ENCODE results near the gene PCGF5.
"Not testable (repeated sequence)": the region's sequence is repeated elsewhere in the genome, so short reads cannot be mapped to it uniquely, and the experiment has no call there.

The PCGF5 gene

GRCh38 chr10:91313796-91314485 is 93.5 kb downstream of the PCGF5 start:
- peak; percentile 65 for DNase-seq (ENCODE audit: low read depth)
- TF ChIP-seq CTCF (IDR thresholded peaks at IDR 0.05; ENCODE audit: low read depth, low read length, missing control alignments), result no peak
- H3K4me3 ChIP-seq (ENCODE audit: low read depth, low read length), result no peak overlapping the region
- in situ Hi-C loops (cut with HindIII; ENCODE audit: low sequenced_read_pairs), result no loop called here

- in situ Hi-C loops (cut with HindIII; ENCODE audit: low sequenced_read_pairs), result no loop called here
- no peak for DNase-seq (ENCODE audit: low read depth)
- H3K4me3 ChIP-seq (ENCODE audit: low read depth, low read length), result no peak overlapping the region
- TF ChIP-seq CTCF (IDR thresholded peaks at IDR 0.05; ENCODE audit: low read depth, low read length, missing control alignments), result no peak
Observed at GRCh38 chr10:91316486-91316885, 96.0 kb downstream of the PCGF5 start.

DNA sequence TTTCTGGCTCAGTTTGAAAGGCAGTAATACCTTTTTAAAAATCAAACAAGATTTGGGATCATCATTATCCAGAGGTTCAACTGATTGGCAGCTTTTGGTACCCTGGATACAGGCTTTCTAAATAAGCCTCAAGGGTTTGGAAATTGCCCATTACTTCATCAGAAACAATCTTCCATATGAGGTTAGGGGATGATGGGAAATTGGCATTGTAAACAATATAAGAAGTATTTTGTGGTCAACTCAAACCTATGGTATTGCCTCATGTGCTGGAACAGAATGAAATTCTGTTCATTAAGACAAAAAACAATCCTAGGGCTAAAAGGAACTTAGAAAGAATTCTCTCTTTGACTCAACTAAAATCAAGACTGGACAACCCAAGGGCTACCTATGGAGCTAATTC is 97.1 kb downstream of the PCGF5 start:
- in situ Hi-C loops (cut with HindIII; ENCODE audit: low sequenced_read_pairs), result no loop called here
- DNase-seq (ENCODE audit: low read depth), result no peak
- H3K4me3 ChIP-seq (ENCODE audit: low read depth, low read length), result no peak overlapping the region
- no peak for TF ChIP-seq CTCF (IDR thresholded peaks at IDR 0.05; ENCODE audit: low read depth, low read length, missing control alignments)

DNA sequence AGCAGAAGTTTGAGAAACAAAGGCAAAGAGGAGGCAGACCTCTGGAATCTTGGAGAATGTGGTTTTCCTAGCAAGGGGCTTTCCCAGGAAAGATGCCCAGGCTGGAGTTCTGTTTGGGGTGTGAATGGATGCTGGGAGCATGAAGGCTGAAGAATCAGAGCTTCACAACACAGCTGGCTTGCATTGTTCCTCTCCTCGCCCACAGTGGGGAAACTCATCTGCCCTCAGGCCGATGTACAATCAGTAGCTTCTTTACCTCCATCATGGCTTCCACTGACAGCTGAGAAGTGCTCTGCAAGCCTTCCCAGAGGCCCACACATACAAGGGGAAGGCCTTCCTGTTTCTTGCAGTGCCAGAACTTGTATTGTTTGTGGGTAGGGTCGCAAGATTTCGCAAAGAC is 98.9 kb downstream of the PCGF5 start:
- in situ Hi-C loops (cut with HindIII; ENCODE audit: low sequenced_read_pairs), result no loop called here
- no peak for DNase-seq (ENCODE audit: low read depth)
- no peak for TF ChIP-seq CTCF (IDR thresholded peaks at IDR 0.05; ENCODE audit: low read depth, low read length, missing control alignments)
- no peak overlapping the region for H3K4me3 ChIP-seq (ENCODE audit: low read depth, low read length)

DNA sequence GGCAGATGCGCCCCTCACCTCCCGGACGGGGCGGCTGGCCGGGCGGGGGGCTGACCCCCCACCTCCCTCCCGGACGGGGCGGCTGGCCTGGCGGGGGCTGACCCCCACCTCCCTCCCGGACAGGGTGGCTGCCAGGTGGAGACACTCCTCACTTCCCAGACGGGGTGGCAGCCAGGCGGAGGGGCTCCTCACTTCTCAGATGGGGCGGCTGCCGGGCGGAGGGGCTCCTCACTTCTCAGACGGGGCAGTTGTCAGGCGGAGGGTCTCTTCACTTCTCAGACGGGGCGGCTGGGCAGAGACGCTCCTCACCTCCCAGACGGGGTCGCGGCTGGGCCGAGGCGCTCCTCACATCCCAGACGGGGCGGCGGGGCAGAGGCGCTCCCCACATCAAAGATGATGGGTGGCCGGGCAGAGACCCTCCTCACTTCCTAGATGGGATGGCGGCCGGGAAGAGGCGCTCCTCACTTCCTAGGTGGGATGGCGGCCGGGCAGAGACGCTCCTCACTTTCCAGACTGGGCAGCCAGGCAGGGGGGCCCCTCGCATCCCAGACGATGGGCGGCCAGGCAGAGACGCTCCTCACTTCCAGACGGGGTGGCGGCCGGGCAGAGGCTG is 102.9 kb downstream of the PCGF5 start:
- DNase-seq (ENCODE audit: low read depth); H3K4me3 ChIP-seq (ENCODE audit: low read depth, low read length); in situ Hi-C loops (cut with HindIII; ENCODE audit: low sequenced_read_pairs): not testable (repeated sequence)

GRCh38 chr10:91328320-91328984 is 108.0 kb downstream of the PCGF5 start:
- no peak for DNase-seq (ENCODE audit: low read depth)
- no peak for TF ChIP-seq CTCF (IDR thresholded peaks at IDR 0.05; ENCODE audit: low read depth, low read length, missing control alignments)
- H3K4me3 ChIP-seq (ENCODE audit: low read depth, low read length), result no peak overlapping the region
- in situ Hi-C loops (cut with HindIII; ENCODE audit: low sequenced_read_pairs), result no loop called here

Measured in astrocyte of the cerebellum (primary cell).